ENCODE measurements around the gene SELENON.

DNA sequence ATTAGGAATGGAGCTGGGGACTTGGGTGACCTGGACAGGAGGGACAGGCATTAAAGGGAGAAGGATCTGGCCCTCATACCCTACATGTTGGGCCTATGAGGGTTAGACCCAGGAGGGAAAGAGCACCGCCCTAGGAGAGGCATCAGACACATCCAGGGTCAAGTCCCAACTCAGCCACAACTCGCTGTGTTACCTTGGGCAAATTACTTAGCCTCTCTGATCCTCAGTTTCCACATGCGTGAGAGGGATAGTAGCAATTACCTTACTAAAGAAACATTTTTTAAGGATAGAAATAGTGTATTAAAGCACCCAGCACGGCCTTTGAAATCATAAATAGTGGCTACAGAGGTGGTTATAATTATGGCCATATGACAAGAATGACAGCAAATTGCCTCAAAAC lies 20.1 kb upstream of the SELENON start:
- no peak for TF ChIP-seq POLR2A (IDR thresholded peaks at IDR 0.05)
- TF ChIP-seq, protein P1, sequence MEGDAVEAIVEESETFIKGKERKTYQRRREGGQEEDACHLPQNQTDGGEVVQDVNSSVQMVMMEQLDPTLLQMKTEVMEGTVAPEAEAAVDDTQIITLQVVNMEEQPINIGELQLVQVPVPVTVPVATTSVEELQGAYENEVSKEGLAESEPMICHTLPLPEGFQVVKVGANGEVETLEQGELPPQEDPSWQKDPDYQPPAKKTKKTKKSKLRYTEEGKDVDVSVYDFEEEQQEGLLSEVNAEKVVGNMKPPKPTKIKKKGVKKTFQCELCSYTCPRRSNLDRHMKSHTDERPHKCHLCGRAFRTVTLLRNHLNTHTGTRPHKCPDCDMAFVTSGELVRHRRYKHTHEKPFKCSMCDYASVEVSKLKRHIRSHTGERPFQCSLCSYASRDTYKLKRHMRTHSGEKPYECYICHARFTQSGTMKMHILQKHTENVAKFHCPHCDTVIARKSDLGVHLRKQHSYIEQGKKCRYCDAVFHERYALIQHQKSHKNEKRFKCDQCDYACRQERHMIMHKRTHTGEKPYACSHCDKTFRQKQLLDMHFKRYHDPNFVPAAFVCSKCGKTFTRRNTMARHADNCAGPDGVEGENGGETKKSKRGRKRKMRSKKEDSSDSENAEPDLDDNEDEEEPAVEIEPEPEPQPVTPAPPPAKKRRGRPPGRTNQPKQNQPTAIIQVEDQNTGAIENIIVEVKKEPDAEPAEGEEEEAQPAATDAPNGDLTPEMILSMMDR (IDR thresholded peaks at IDR 0.05) = no peak
